ENCODE data around the gene SLC35F2.

The SLC35F2 gene

GRCh38 chr11:107836851-107837250, 21.7 kb downstream of the SLC35F2 start:
- TF ChIP-seq POLR2AphosphoS5 (IDR thresholded peaks at IDR 0.05; ENCODE audit: low read depth, low read length), result no peak
- no peak for TF ChIP-seq FOXP2 (optimal IDR thresholded peaks at IDR 0.05; ENCODE audit: borderline replicate concordance, extremely low read depth, extremely low read length, insufficient read depth)
- no peak for TF ChIP-seq TAF1 (IDR thresholded peaks at IDR 0.05; ENCODE audit: borderline replicate concordance, insufficient read depth, low read length)
- no peak for TF ChIP-seq REST (IDR thresholded peaks at IDR 0.05; ENCODE audit: insufficient read depth in 1 of 2, low read depth in 2 of 2, low read length in 2 of 2)
- TF ChIP-seq SIN3A (IDR thresholded peaks at IDR 0.05; ENCODE audit: borderline replicate concordance, insufficient read depth, low read length), result no peak

- TF ChIP-seq SIN3A (IDR thresholded peaks at IDR 0.05; ENCODE audit: borderline replicate concordance, insufficient read depth, low read length) (no peak), POLR2AphosphoS5 (IDR thresholded peaks at IDR 0.05; ENCODE audit: low read depth, low read length) (no peak), TAF1 (IDR thresholded peaks at IDR 0.05; ENCODE audit: borderline replicate concordance, insufficient read depth, low read length) (no peak), FOXP2 (optimal IDR thresholded peaks at IDR 0.05; ENCODE audit: borderline replicate concordance, extremely low read depth, extremely low read length, insufficient read depth) (no peak), REST (IDR thresholded peaks at IDR 0.05; ENCODE audit: insufficient read depth in 1 of 2, low read depth in 2 of 2, low read length in 2 of 2) (no peak)
Observed at GRCh38 chr11:107834995-107835394, 23.6 kb downstream of the SLC35F2 start.

GRCh38 chr11:107830915-107831540, 27.6 kb downstream of the SLC35F2 start:
- TF ChIP-seq POLR2AphosphoS5 (IDR thresholded peaks at IDR 0.05; ENCODE audit: low read depth, low read length) (no peak), TAF1 (IDR thresholded peaks at IDR 0.05; ENCODE audit: borderline replicate concordance, insufficient read depth, low read length) (no peak), SIN3A (IDR thresholded peaks at IDR 0.05; ENCODE audit: borderline replicate concordance, insufficient read depth, low read length) (no peak), REST (IDR thresholded peaks at IDR 0.05; ENCODE audit: insufficient read depth in 1 of 2, low read depth in 2 of 2, low read length in 2 of 2) (no peak), FOXP2 (optimal IDR thresholded peaks at IDR 0.05; ENCODE audit: borderline replicate concordance, extremely low read depth, extremely low read length, insufficient read depth) (no peak)

- TF ChIP-seq REST (IDR thresholded peaks at IDR 0.05; ENCODE audit: insufficient read depth in 1 of 2, low read depth in 2 of 2, low read length in 2 of 2), result no peak
- no peak for TF ChIP-seq SIN3A (IDR thresholded peaks at IDR 0.05; ENCODE audit: borderline replicate concordance, insufficient read depth, low read length)
- no peak for TF ChIP-seq FOXP2 (optimal IDR thresholded peaks at IDR 0.05; ENCODE audit: borderline replicate concordance, extremely low read depth, extremely low read length, insufficient read depth)
- no peak for TF ChIP-seq TAF1 (IDR thresholded peaks at IDR 0.05; ENCODE audit: borderline replicate concordance, insufficient read depth, low read length)
Observed at GRCh38 chr11:107827041-107827440, 31.5 kb downstream of the SLC35F2 start.
